H1 (cell line): ENCODE data around the gene SLC37A3. TPM values are rescaled to one million over a fixed set of nuclear protein-coding genes. Genes with fewer than 3 reads are reported as not detected.

Source experiments
- CREB1 ChIP-seq: IDR thresholded peaks from 2 replicates; pipeline ENCODE4 v1.6.1; 2012; ENCODE audit warnings: inconsistent platforms
- EGR1 ChIP-seq: IDR thresholded peaks from 2 replicates; pipeline ENCODE4 v1.6.1; 2011; ENCODE audit warnings: low read depth, low read length, borderline replicate concordance
- EP300 ChIP-seq, 2 experiments: IDR thresholded peaks; 1 replicate in 1 of 2; 2 replicates in 1 of 2; pipeline ENCODE4 v1.6.1; 2011 to 2012; ENCODE audit warnings: low read depth in 2 of 2, low read length in 2 of 2, mild to moderate bottlenecking in 2 of 2, borderline replicate concordance in 1 of 2, inconsistent platforms in 1 of 2, moderate library complexity in 1 of 2
- EZH2 ChIP-seq: fragments of 200-600 bp; sonication (generic); IDR thresholded peaks from 2 replicates; pipeline ENCODE4 v1.7.1; 2012; ENCODE audit warnings: low read depth, mild to moderate bottlenecking, moderate library complexity, low read length, inconsistent platforms; ENCODE audit not compliant: severe bottlenecking
- GTF2F1 ChIP-seq: IDR thresholded peaks from 2 replicates; pipeline ENCODE4 v1.6.1; 2012; ENCODE audit warnings: low read depth, low read length, improper control_type of control experiment, borderline replicate concordance
- KDM1A ChIP-seq: fragments of 200-600, 300-600 bp; sonication (generic); IDR thresholded peaks from 2 replicates; pipeline ENCODE4 v1.7.1; 2016; ENCODE audit warnings: mild to moderate bottlenecking, low read length, borderline replicate concordance
- KDM5A ChIP-seq: fragments of 200-600 bp; IDR thresholded peaks from 2 replicates; pipeline ENCODE4 v1.7.1; 2012; ENCODE audit warnings: mild to moderate bottlenecking, low read length, inconsistent platforms, mixed read lengths
- MAFK ChIP-seq: IDR thresholded peaks from 2 replicates; pipeline ENCODE4 v1.6.1; 2012; ENCODE audit warnings: low read depth, mild to moderate bottlenecking, improper control_type of control experiment, low read length
- NANOG ChIP-seq: IDR thresholded peaks from 2 replicates; pipeline ENCODE4 v1.6.1; 2011; ENCODE audit warnings: low read length, low read depth, mild to moderate bottlenecking, inconsistent platforms; ENCODE audit not compliant: insufficient read depth, poor library complexity, severe bottlenecking
- PHF8 ChIP-seq: fragments of 200-600 bp; sonication (generic); conservative IDR thresholded peaks from 2 replicates; pipeline ENCODE4 v1.7.1; 2012; ENCODE audit warnings: low read depth, mild to moderate bottlenecking, inconsistent platforms, low read length, moderate library complexity
- SAP30 ChIP-seq: fragments of 300-600 bp; sonication (generic); IDR thresholded peaks from 2 replicates; pipeline ENCODE4 v1.7.1; 2012; ENCODE audit warnings: low read length, moderate library complexity, mild to moderate bottlenecking, inconsistent platforms; ENCODE audit not compliant: insufficient read depth, insufficient replicate concordance
- SIN3A ChIP-seq, 2 experiments: IDR thresholded peaks in 1 of 2; conservative IDR thresholded peaks in 1 of 2; 2 replicates each; pipeline ENCODE4 v1.6.1; 2011 to 2012; ENCODE audit warnings: low read length in 2 of 2, improper control_type of control experiment in 1 of 2, low read depth in 1 of 2, mild to moderate bottlenecking in 1 of 2
- SRF ChIP-seq: IDR thresholded peaks from 2 replicates; pipeline ENCODE4 v1.6.1; 2011; ENCODE audit warnings: mild to moderate bottlenecking, low read depth, low read length, moderate library complexity
- TAF7 ChIP-seq: optimal IDR thresholded peaks from 2 replicates; pipeline ENCODE3; 2011; ENCODE audit warnings: low read depth, mild to moderate bottlenecking, inconsistent platforms, low read length, moderate library complexity, borderline replicate concordance
- TBP ChIP-seq: IDR thresholded peaks from 2 replicates; pipeline ENCODE4 v1.6.1; 2011; ENCODE audit warnings: low read depth, low read length, improper control_type of control experiment
- TEAD4 ChIP-seq: IDR thresholded peaks from 2 replicates; pipeline ENCODE4 v1.6.1; 2012; ENCODE audit warnings: low read depth, low read length, inconsistent platforms, mixed read lengths
- polyA plus RNA-seq, 7 experiments: library from polyadenylated mRNA; depleted of rRNA in 3 of 7; stranded (reverse) in 5 of 7; unstranded in 2 of 7; fragments of >200 nt in 5 of 7; fragments of 200-250 nt in 2 of 7; gene quantifications; 1 replicate in 5 of 7; 2 replicates in 1 of 7; 4 replicates in 1 of 7; pipeline versions ENCODE4 v1.2.1 to v1.2.3, GENCODE V29; 2011 to 2013; ENCODE audit warnings: missing spikeins in 2 of 7, mixed read lengths in 2 of 7
- total RNA-seq: library from RNA; stranded (reverse); fragmentation: NEBNext Ultra II Directional; extraction: Animal tissue kit (Norgen Biotek cat#: 25700); gene quantifications from 2 replicates; pipeline ENCODE4 v1.2.1, GENCODE V29; 2021
- TF ChIP-seq, protein P1 (sequence below): IDR thresholded peaks from 2 replicates; pipeline ENCODE4 v1.6.1; 2012; ENCODE audit warnings: inconsistent platforms
- TF ChIP-seq, protein P2 (sequence below): IDR thresholded peaks from 2 replicates; pipeline ENCODE4 v1.6.1; 2012; ENCODE audit warnings: inconsistent platforms
- TF ChIP-seq, protein P3 (sequence below), 3 experiments: IDR thresholded peaks; 1 replicate in 2 of 3; 2 replicates in 1 of 3; pipeline versions ENCODE4 v1.5.1 to v1.6.1; 2011; ENCODE audit warnings: low read length in 3 of 3, mild to moderate bottlenecking in 3 of 3, inconsistent platforms in 2 of 3, low read depth in 1 of 3, moderate library complexity in 1 of 3; ENCODE audit not compliant: insufficient read depth in 1 of 3; ENCODE audit errors: control extremely low read depth in 1 of 3

The SLC37A3 gene
- total and polyA plus RNA-seq, 2 of the 8 experiments (the other 6 are each of a cell fraction or from before 2014, with no cell fraction given) = 58.2 to 71.0 TPM

DNA sequence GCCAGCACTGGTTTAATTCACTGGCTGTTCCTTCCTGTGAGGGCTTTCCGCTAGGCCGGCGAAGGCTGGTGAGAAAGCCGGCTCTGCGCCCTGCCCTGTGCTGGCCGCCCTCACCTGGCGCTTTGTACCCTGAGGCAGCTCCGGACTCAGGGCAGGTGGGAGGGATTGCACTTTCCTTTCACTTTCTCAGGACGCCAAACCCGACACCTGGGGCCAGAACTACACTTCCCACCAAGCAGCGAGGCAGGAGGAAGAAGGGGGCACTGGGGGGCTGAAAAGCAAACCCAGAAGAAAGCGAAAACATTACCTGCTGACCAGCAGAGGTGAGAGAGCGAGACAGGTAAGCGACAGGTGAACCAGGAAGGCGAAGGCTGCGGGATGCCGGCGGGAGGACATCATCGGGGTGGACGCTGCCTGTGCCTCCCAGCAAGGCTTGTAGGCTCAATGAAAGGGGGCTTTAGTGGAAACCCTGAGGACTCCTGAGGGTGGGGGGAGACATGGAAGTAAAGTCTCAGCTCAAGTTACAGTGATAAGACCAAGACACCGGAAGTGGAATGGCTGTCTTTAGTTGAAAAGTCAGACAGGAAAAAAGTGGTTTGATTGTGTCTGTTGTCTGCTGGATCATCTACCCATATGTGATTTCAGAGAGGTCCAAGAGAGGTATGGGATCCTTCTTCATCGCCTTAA lies 5.7 kb upstream of the SLC37A3 start, which contains the start of gene RAB19 (continued):
- TF ChIP-seq CREB1 (no peak), TBP (peak; percentile 71), SRF (no peak), TEAD4 (no peak), TAF7 (no peak), EZH2 (no peak), SIN3A (conservative IDR thresholded peaks at IDR 0.05 in 1 of 2, IDR thresholded peaks at IDR 0.05 in 1 of 2; ENCODE audit: low read depth in 1 of 2, low read length in 2 of 2) (peak in 1 of 2 experiments; percentile 48; a peak in 1 of 4 replicates), SAP30 (peak; percentile 82), EP300 (IDR thresholded peaks at IDR 0.05; ENCODE audit: borderline replicate concordance in 1 of 2, low read depth in 2 of 2, low read length in 2 of 2) (peak in 1 of 2 experiments; percentile 33; a peak in 1 of 3 replicates), NANOG (no peak), KDM1A (no peak), EGR1 (no peak), GTF2F1 (no peak), MAFK (no peak), PHF8 (peak; percentile 42; the same call in 1 of the 2 replicates), KDM5A (no peak)
- TF ChIP-seq, protein P1, sequence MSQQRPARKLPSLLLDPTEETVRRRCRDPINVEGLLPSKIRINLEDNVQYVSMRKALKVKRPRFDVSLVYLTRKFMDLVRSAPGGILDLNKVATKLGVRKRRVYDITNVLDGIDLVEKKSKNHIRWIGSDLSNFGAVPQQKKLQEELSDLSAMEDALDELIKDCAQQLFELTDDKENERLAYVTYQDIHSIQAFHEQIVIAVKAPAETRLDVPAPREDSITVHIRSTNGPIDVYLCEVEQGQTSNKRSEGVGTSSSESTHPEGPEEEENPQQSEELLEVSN = peak; percentile 46
- TF ChIP-seq, protein P2, sequence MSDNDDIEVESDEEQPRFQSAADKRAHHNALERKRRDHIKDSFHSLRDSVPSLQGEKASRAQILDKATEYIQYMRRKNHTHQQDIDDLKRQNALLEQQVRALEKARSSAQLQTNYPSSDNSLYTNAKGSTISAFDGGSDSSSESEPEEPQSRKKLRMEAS = peak; percentile 23
- TF ChIP-seq, protein P3, sequence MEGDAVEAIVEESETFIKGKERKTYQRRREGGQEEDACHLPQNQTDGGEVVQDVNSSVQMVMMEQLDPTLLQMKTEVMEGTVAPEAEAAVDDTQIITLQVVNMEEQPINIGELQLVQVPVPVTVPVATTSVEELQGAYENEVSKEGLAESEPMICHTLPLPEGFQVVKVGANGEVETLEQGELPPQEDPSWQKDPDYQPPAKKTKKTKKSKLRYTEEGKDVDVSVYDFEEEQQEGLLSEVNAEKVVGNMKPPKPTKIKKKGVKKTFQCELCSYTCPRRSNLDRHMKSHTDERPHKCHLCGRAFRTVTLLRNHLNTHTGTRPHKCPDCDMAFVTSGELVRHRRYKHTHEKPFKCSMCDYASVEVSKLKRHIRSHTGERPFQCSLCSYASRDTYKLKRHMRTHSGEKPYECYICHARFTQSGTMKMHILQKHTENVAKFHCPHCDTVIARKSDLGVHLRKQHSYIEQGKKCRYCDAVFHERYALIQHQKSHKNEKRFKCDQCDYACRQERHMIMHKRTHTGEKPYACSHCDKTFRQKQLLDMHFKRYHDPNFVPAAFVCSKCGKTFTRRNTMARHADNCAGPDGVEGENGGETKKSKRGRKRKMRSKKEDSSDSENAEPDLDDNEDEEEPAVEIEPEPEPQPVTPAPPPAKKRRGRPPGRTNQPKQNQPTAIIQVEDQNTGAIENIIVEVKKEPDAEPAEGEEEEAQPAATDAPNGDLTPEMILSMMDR (IDR thresholded peaks at IDR 0.05; ENCODE audit: control extremely low read depth in 1 of 3, insufficient read depth in 1 of 3, low read depth in 1 of 3, low read length in 3 of 3) = no peak
